ENCODE measurements around the gene ZNF710.
"Not testable (repeated sequence)": the region's sequence is repeated elsewhere in the genome, so short reads cannot be mapped to it uniquely, and the experiment has no call there.

The ZNF710 gene, protein sequence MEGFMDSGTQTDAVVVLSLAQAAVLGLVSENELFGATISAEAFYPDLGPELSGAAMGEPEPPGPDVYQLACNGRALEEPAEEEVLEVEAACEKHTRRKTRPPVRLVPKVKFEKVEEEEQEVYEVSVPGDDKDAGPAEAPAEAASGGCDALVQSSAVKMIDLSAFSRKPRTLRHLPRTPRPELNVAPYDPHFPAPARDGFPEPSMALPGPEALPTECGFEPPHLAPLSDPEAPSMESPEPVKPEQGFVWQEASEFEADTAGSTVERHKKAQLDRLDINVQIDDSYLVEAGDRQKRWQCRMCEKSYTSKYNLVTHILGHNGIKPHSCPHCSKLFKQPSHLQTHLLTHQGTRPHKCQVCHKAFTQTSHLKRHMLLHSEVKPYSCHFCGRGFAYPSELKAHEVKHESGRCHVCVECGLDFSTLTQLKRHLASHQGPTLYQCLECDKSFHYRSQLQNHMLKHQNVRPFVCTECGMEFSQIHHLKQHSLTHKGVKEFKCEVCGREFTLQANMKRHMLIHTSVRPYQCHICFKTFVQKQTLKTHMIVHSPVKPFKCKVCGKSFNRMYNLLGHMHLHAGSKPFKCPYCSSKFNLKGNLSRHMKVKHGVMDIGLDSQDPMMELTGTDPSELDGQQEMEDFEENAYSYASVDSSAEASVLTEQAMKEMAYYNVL

DNA sequence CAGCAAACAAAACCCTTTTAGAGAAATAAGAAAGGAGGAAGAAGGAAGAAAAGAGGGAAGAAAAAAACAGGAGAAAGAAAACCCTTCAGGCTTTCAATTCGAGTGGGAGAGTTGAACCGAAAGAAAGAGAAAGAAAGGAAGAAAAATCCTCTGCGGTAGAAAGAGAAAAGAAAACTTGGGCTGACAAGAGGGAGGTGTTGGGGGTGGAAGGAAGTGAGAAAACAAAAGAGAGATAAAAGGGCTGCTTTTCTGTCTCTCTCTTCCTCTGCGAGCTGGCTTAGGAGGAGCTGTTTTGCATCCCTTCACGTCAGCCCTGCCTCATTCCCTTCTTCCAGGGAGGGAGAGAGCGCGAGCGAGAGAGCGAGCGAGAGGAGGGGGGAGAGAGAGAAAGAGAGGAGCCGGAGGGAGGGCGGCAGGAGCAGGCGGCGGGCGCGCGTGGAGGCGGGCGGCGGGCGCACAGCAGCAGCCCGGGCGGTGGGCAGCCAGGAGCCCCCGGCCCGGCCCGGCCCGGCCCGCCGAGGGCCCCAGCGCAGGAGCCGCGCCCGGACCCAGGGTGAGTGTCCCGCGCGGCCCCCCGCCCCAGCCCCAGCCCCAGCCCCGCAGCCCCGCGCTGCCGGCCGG, at the start of gene ZNF710:
Gene ZNF710 (plus strand): TSS at position 263 of the 621 bp plus-strand sequence. CDS start 65,814 bp downstream, outside the sequence.
- no peak for DNase-seq (ENCODE audit: low read depth in 2 of 2)

DNA sequence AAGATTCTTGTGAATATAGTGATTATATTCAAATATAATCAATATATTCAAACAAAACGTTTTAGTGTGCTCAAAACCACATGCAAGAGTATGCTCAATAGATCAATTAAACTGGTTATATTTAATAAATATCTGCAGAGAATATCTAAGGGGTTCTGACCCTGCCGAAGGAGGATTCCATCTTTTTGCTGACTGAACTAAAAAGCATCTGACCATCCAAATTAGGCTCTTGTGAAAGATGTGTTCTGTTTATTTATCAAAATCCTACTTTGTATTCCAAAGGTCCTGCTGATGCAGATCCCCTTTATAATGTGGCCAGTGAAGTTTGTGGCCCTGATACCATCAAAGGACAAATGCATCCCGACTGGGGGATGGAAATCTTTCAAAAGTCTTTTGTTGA, 46.6 kb upstream of the ZNF710 start:
- no peak for DNase-seq (ENCODE audit: low read depth in 2 of 2)

DNA sequence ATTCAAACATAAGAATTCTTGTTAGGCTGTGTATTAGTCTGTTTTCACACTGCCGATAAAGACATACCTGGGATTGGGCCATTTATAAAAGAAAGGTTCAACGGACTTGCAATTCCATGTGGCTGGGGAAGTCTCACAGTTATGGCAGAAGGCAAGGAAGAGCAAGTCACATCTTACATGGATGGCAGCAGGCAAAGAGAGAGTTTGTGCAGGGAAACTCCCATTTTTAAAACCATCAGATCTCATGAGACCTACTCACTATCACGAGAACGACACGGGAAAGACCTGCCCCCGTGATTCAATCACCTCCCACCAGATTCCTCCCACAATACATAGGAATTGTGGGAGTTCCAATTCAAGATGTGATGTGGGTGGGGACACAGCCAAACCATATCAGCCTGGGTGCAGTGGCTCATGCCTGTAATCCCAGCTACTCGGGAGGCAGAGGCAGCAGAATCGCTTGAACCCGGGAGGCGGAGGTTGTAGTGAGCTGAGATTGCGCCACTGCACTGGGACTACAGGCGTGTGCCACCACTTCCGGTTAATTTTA, 45.6 kb upstream of the ZNF710 start:
- not testable (repeated sequence) for DNase-seq (ENCODE audit: low read depth in 2 of 2)

DNA sequence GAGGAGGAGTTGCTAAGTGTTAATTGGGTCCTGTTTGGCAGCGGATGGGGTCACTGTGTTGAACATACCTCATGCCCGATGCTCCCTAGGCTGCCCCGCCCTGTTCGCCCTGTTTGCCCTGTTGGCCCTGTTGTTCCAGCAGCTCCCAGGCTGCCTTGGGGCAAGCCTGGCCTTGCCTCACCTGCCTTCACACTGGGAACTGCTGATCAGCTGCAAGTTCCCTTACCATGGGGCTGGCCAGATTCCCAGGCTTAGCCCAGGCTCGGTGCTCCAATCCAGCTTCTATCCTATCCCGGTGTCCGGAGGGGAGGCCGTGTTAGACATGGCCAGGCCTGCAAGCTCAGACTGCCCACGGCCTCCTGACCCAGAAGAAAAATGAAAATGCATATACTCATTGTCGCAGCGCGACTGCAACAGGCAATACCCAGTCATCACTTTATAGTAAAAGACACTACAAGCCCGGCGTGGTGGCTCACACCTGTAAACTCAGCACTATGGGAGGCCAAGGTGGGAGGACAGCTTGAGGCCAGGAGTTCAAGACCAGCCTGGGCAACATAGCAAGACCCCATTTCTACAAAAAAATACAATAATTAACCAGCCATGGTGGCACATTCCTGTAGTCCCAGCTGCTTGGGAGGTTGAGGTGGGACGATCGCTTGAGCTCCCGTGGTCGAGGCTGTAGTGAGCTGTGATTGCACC, 42.9 kb upstream of the ZNF710 start:
- DNase-seq (ENCODE audit: low read depth in 2 of 2): no peak

DNA sequence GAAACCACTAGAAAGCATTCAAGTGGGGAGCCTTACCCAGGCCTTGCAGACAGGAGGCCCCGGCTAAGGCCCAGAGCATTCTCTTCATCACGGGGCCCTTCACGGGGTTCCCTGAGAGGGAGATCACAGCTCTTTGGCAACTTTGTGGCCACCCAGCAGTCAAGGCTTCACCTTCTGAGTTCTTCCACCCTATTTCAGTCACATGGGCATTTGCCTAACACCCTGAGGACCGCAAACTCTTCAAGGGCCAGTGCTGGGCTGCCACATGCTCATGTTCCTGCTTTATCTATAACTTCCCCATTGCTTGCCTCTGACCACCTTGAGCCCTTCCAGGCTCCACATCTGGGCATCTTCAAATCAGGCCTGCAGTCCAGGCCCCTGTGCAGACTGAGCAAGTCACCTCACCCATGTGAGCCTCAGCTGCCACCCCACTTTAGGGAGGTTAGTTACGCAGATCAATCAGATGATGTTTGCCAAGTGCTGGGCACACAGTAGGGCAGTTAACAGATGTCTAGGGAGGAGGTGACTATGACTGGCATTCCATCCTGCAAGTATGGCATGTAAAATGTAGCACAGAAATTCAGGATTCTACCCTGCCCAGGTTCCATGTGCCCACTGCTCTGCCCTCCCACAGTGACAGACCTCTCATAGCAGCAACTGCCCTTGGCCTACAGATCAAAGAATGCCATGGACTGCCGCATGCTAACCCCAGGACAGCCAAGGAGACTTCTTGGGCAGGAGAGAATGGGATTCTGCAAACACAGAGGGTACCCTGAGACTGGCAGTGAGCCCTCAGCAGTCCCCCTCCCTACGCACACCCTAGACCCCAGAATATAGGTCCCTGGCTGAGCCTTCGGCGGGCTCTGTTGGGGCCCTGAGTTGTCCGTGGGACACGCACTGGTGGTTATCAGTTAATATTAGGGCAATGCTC, 37.6 kb upstream of the ZNF710 start:
- DNase-seq (ENCODE audit: low read depth in 2 of 2): no peak

DNA sequence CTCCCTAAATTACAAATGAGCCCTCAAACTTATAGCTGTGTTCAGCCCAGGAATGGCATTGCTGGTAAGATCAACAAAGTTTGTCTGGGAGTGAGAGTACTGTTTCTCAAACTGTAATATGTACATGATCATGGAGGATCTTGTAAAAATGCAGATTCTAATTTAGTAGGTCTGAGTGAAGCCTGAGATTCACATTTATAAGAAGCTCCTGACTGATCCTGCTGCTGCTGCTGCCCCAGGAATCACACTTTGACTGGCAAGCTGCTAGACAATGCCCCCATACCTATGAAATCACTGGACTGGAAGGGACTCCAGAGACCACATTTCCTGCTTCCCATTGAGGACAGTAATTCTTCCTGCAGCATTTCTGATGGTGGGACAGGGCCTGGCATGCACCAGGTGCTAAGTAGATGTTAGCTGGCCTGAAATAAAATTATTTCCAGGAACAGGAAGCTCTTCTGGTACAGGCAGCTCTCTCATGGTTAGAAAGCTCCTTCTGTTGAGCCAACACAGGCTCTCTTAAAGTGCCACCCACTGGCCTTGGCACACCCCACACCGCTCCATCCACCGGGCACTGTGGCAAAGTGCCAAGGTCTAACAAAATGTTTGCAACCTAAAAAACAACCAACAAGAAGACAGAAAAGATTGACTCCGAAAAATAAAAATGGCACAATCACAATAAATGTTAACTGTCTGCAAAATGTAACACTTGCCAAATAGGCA, 36.7 kb upstream of the ZNF710 start:
- no peak for DNase-seq (ENCODE audit: low read depth in 2 of 2)

DNA sequence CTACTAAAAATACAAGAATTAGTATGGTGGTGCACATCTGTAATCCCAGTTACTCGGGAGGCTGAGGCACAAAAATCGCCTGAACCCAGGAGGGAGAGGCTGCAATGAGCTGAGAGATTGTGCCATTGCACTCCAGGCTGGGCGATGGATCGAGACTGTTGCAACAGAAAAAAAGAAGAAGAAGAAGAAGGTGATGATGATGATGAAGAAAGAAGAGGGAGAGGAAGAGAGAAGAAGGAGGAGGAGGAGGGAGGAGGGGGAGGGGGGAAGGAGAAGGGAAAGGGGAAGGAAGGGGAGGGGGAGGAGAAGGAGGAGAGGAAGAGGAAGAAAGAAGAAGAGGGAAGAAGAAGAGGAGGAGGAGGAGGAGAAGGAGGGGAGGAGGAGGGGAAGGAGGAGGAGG, 33.2 kb upstream of the ZNF710 start:
- no peak for DNase-seq (ENCODE audit: low read depth in 2 of 2)

DNA sequence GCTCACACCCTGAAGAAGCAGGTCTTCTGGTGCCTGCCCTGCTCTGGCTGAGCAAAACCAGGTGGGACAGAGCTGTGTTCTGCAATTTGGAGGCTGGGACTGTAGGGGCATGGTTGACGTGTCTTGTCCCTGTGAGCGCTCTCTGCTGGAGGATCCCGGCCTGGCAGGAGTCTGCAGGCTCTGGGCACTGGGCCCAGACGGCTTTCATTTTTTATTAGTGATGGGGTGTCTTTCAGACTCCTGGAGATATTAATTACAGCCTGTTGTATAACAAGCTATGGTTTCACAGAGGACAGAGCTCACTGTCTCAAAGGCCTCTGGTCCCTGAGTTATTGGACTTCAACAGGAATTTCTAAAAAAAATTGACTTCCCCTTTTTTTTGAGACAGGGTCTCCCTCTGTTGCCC, 29.5 kb upstream of the ZNF710 start:
- peak in 1 of 2 donors; percentile 1 for DNase-seq (ENCODE audit: low read depth in 2 of 2)

DNA sequence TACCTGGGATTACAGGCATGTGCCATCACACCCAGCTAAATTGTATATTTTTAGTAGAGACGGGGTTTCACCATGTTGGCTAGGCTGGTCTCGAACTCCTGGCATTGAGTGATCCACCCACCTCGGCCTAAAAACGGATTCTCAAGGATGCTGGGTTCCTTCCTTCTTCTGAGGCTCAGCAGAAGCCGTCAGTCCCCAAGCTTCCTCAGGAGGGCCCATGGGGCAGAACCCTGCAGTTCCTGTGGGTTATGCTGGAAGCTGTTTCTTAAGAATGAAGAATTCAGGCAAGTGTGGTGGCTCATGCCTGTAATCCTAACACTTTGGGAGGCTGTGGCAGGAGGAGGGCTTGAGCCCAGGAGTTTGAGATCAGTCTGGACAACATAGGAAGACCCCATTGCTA, 29.0 kb upstream of the ZNF710 start:
- DNase-seq (ENCODE audit: low read depth in 2 of 2): no peak

DNA sequence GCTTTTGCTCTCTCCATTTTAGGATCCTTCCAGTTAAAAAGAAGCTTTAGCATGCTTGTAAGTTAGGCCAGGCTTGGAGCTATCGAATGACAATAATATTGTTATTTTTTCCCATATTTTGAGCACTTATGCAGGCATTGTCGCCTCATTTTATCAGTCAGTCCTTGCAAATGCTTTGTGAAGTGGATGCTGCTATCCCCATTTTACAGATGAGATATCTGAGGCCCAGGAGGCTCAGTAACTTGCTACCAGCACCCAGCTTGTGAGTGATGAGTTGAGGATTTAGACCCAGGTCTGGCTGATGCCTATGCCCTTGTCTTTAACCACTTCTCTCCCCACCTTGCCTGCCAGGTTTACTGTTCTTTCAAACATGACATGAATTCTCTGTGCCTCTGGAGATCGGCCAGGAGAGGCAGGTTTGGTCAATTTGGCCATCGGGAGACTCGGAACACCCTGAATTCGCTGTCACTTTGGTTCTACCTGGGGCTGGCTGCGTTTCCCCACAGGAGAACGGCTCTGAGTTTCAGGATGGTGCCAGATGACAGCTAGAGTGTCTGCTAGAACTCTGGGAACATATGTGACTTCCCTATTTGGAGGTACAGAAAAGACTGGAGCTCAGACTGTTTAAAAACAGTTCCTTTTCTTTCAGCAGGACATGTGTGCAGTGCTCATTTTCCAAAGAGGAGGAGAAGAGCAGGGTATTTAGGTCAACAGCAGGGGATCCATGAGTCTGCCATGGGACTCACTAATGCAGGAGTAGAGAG, 25.5 kb upstream of the ZNF710 start:
- DNase-seq (ENCODE audit: low read depth in 2 of 2): no peak

DNA sequence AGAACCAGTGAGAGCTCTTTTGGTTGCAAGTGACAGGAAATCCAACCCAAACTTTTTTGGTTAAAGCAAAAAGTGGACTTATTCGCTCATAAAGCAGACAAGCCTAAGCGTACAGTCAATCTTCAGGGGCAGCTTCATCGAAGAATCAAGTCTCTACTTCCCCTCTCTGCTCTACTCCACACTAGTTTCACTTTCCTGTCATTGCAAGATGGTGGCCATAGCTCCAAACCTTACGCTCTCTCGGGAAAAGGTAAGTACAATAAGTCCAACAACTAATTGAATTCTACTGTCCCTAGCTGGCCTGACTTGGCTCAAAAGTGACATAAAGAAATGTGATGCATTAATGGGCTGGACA, 24.9 kb upstream of the ZNF710 start:
- no peak for DNase-seq (ENCODE audit: low read depth in 2 of 2)

DNA sequence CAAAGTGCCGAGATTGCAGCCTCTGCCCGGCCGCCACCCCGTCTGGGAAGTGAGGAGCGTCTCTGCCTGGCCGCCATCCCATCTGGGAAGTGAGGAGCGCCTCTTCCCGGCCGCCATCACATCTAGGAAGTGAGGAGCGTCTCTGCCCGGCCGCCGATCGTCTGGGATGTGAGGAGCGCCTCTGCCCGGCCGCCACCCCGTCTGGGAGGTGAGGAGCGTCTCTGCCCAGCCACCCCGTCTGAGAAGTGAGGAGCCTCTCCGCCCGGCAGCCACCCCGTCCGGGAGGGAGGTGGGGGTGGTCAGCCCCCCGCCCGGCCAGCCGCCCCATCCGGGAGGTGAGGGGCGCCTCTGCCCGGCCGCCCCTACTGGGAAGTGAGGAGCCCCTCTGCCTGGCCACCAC, 23.3 kb upstream of the ZNF710 start:
- DNase-seq (ENCODE audit: low read depth in 2 of 2): not testable (repeated sequence)

DNA sequence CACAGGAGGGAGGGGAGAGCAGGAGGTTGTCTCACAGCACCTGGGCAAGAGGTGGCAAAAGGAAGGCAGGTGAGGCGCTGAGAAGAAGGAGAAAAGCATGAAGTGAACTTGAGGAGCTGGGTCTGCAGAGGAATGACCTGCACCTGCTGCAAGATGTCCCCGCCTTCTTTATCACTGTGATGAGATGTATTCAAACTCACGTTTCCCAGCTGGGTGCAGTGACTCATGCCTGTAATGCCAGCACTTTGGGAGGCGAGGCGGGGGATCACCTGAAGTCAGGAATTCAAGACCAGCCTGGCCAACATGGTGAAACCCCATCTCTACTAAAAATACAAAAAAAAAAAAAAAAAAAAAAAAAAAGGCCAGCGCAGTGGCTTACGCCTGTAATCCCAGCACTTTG, 22.2 kb upstream of the ZNF710 start:
- DNase-seq (ENCODE audit: low read depth in 2 of 2): no peak

DNA sequence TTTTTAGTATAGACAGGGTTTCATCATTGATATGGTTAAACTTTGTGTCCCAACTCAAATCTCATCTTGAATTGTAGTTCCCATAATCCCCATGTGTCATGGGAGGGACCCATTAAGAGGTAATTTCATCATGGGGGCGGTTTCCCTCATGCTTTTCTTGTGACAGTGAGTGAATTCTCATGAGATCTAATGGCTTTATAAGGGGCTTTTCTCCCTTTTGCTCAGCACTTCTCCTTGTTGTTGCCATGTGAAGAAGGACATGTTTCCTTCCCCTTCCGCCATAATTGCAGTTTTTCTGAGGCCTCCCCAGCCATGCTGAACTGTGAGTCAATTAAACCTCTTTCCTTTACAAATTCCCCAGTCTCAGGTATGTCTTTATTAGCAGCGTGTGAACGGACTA, 20.2 kb upstream of the ZNF710 start:
- no peak for DNase-seq (ENCODE audit: low read depth in 2 of 2)

DNA sequence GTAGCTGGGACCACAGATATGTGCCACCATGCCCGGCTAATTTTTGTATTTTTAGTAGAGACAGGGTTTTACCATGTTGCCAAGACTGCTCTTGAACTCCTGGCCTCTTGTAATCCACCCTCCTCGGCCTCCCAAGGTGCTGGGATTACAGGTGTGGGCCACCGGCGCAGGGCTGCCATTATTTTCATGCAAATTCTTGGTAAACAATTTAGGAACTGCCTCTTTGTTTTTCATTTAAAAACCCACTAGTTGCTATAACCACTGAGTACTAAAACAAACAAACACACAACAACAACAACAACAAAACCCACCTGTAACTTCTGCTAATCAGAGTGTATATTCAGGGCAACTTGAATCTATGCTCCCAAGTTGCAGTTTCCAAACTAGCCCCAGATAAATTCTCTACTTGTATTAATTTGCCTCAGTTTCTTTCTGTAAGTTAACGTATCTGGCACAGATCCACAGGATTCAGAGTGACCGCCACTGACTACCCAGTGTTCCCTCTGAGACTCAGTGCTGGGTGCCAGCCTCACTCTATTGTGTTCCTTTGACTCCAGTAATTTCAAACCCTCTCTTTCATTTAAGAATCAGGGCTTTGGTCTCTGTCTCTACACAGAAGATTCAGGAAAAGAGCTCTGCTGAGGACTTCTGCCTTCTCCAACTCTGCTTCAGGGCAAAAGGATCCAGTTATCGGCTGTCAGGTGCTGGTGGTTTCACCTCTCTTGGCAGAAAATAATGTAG, 18.6 kb upstream of the ZNF710 start:
- DNase-seq (ENCODE audit: low read depth in 2 of 2): no peak

DNA sequence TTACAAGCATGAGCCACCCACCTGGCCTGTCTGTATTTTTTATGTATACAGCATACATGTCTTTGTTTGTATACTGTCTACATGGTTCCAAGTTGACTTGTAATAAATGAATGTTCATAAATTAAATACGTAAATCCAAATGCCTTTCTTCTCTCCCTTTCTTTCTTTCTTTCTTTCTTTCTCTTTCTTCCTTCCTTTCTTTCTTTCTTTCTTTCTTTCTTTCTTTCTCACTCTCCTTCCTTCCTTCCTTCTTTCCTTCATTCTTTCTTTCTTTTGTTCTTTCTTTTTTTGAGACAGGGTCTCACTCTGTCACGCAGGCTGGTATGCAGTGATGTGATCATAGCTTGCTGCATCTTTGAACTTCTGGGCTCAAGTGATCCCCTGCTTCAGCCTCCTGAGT, 17.1 kb upstream of the ZNF710 start:
- no peak for DNase-seq (ENCODE audit: low read depth in 2 of 2)

DNA sequence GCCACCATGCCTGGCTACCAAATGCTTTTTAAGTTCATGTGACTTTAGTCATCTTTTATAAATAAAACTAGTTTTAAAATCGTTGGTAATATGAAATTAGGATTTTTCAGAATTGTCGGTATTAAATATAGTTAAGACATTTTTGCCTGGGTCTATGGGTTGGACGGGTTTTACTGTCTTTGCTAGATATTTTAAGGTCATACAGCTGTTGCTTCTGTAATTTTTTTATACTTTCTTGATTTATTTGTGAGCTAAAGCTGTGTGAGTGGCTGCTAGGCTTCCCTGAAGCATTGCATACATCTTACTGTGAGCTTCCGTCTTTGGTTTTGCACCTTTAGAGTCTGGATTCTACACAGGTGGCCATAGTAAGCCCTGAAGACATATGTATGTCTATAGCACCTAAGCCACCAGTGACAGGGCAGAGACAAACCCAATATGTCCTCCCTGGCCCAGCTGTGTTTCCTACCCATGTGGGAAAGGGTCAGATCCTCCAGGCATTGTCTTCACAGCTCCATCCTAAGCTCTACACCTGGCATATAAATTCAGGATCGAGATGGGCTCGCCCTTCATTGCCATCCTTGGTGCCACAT, 16.6 kb upstream of the ZNF710 start:
- no peak for DNase-seq (ENCODE audit: low read depth in 2 of 2)

DNA sequence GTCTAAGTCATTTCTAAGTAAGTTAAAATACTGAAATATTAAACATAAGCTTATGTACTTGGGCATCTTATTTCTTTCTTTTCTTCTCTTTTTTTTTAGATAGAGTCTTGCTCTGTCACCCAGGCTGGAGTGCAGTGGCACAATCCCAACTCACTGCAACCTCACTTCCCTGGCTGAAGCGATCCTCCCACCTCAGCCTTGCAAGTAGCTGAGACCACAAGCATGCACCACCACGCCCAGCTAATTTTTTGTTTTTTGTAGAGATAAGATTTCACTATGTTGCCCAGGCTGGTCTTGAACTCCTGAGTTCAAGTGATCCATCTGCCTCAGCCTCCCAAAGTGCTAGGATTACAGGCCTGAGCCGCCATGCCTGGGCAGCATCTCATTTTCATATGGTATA, 16.0 kb upstream of the ZNF710 start:
- no peak for DNase-seq (ENCODE audit: low read depth in 2 of 2)

All from stimulated activated CD8-positive, alpha-beta memory T cell treated with anti-CD3 and anti-CD28 coated beads, Interleukin-7, amount 100 ng/mL, for 1 hour (primary cell).